ENCODE measurements around the gene RPLP2.

The RPLP2 gene

DNA sequence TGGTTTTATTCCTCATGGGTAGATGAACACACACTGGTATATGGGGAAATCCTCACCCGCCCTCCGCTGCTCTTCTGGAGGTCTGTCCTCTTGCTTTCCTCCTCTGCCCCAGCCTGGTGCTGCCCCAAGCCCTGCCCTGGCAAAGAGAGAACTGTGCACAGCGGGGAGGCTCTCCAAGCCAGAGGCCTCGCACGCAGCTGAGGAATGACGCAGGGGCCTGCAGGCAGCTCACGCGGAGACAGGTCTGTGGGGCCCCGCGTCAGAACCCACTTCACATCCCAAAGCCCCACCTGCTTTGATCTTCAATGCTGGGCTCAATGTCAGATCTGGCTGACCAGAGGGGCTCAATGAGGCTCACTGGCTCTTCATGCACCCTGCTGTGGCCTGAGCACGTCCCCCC lies 42.5 kb upstream of the RPLP2 start:
- TF ChIP-seq JUND (IDR thresholded peaks at IDR 0.05; ENCODE audit: low read depth): no peak
- in situ Hi-C loops (cut with HindIII; ENCODE audit: low pct_unique_long_range_greater_than_20kb, low sequenced_read_pairs): no loop called here

GRCh38 chr11:769887-770641 lies 39.7 kb upstream of the RPLP2 start:
- no peak for DNase-seq (ENCODE audit: low read depth in 1 of 2, low spot score in 1 of 2)
- no peak for TF ChIP-seq JUND (IDR thresholded peaks at IDR 0.05; ENCODE audit: low read depth)
- in situ Hi-C loops (cut with HindIII; ENCODE audit: low pct_unique_long_range_greater_than_20kb, low sequenced_read_pairs): no loop called here

More for the DNA sequence above, 42.5 kb upstream of the RPLP2 start:
- no peak for DNase-seq (ENCODE audit: low read depth in 1 of 2, low spot score in 1 of 2)

GRCh38 chr11:770642-771616 lies 38.8 kb upstream of the RPLP2 start:
- in situ Hi-C loops (cut with HindIII; ENCODE audit: low pct_unique_long_range_greater_than_20kb, low sequenced_read_pairs): no loop called here
- DNase-seq (ENCODE audit: low read depth in 1 of 2, low spot score in 1 of 2): no peak

DNA sequence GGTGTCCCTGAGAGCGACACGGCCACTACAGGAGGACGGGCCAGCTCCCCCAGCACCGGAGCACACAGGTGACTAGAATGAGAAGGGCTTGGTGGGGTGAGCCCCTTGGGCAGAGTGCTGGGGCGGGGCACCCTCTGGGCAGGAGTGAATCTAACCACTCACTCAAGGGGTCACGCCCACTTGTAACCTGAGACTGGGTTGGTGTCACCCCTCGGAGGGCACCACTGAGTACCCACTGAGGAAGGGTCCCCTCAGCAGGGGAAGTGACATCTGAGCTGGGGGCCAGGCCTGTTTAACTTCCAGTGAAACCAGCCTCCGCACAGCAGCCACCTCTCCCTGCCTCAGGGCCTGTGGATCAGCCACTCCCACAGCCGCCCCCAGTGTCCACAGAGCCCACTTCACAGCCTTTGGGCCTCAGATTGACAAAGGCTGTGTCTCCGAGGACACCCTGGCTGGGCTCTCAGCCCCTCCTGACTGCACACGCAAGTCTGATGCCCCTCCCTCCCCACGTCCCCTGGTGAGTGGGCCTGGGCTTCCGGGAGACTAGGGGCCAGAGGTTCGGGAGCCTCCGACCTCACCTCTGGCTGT lies 38.1 kb upstream of the RPLP2 start:
- DNase-seq (ENCODE audit: low read depth in 1 of 2, low spot score in 1 of 2): no peak
- no peak for TF ChIP-seq JUND (IDR thresholded peaks at IDR 0.05; ENCODE audit: low read depth)
- in situ Hi-C loops (cut with HindIII; ENCODE audit: low pct_unique_long_range_greater_than_20kb, low sequenced_read_pairs): no loop called here

More at GRCh38 chr11:770642-771616, 38.8 kb upstream of the RPLP2 start:
- no peak for TF ChIP-seq JUND (IDR thresholded peaks at IDR 0.05; ENCODE audit: low read depth)

GRCh38 chr11:772429-773390 lies 37.1 kb upstream of the RPLP2 start:
- in situ Hi-C loops (cut with HindIII; ENCODE audit: low pct_unique_long_range_greater_than_20kb, low sequenced_read_pairs): no loop called here
- TF ChIP-seq JUND (IDR thresholded peaks at IDR 0.05; ENCODE audit: low read depth): no peak
- no peak for DNase-seq (ENCODE audit: low read depth in 1 of 2, low spot score in 1 of 2)

DNA sequence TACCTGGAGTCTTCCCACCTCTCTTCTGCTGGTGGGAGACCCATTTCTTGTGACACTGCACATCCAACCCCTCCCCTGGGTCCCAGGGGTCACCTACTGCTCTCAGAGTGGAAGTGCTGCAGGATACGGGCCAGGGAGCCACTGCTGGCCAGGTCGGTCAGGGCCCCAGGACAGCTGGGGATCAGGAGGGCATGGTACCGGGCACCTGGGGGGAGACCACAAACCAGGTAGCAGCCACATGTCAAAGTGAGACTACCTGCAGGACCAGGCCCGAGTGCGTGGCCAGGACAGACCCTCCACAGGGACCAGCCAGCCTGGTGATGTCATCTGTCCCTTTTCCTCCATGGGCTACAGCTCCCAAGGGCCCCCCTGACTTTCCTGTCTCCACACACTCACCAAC lies 36.3 kb upstream of the RPLP2 start:
- TF ChIP-seq JUND (IDR thresholded peaks at IDR 0.05; ENCODE audit: low read depth): no peak
- no peak for DNase-seq (ENCODE audit: low read depth in 1 of 2, low spot score in 1 of 2)
- in situ Hi-C loops (cut with HindIII; ENCODE audit: low pct_unique_long_range_greater_than_20kb, low sequenced_read_pairs): no loop called here

- DNase-seq (ENCODE audit: low read depth in 1 of 2, low spot score in 1 of 2): no peak
- in situ Hi-C loops (cut with HindIII; ENCODE audit: low pct_unique_long_range_greater_than_20kb, low sequenced_read_pairs): no loop called here
These were observed 35.9 kb upstream of the RPLP2 start for GRCh38 chr11:773830-774229.

DNA sequence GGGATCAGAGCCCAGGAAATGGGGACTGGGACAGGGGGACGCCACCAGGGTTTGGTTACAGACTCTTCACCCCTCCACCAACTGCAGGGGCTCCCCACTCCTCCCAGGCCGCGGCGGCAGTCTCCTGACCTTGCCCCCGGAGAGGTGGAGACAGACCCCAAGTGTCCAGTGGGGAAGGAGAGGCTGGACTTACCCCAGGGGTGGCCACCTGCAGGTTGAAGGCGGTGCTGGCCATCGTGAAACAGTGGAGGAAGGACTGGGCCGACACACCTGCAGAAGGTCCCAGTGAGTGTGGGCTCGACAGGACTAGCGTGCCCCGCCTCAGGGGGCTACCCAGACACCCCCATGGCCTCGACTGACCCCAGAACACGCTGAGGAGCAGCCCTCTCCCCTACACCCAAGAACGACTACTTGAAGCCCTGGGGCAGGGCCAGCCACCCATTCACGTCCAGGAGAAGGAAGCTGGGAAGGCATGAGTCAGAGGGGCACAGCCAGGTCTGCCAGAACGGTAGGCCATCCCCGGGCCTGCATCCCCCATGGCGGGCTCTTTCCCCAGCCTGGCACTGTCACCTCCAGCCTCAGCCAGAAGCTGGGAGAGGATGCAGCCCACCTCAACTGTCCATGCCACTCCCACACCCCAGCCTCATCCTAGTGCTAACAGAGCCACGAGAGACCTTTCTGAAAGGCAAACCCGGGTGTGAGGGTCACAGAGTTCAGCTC lies 34.7 kb upstream of the RPLP2 start:
- in situ Hi-C loops (cut with HindIII; ENCODE audit: low pct_unique_long_range_greater_than_20kb, low sequenced_read_pairs): no loop called here
- no peak for DNase-seq (ENCODE audit: low read depth in 1 of 2, low spot score in 1 of 2)
- TF ChIP-seq JUND (IDR thresholded peaks at IDR 0.05; ENCODE audit: low read depth): no peak

More at GRCh38 chr11:773830-774229, 35.9 kb upstream of the RPLP2 start:
- no peak for TF ChIP-seq JUND (IDR thresholded peaks at IDR 0.05; ENCODE audit: low read depth)

GRCh38 chr11:776263-776560 lies 33.6 kb upstream of the RPLP2 start:
- DNase-seq (ENCODE audit: low read depth in 1 of 2, low spot score in 1 of 2): no peak
- in situ Hi-C loops (cut with HindIII; ENCODE audit: low pct_unique_long_range_greater_than_20kb, low sequenced_read_pairs): no loop called here
- TF ChIP-seq JUND (IDR thresholded peaks at IDR 0.05; ENCODE audit: low read depth): no peak

DNA sequence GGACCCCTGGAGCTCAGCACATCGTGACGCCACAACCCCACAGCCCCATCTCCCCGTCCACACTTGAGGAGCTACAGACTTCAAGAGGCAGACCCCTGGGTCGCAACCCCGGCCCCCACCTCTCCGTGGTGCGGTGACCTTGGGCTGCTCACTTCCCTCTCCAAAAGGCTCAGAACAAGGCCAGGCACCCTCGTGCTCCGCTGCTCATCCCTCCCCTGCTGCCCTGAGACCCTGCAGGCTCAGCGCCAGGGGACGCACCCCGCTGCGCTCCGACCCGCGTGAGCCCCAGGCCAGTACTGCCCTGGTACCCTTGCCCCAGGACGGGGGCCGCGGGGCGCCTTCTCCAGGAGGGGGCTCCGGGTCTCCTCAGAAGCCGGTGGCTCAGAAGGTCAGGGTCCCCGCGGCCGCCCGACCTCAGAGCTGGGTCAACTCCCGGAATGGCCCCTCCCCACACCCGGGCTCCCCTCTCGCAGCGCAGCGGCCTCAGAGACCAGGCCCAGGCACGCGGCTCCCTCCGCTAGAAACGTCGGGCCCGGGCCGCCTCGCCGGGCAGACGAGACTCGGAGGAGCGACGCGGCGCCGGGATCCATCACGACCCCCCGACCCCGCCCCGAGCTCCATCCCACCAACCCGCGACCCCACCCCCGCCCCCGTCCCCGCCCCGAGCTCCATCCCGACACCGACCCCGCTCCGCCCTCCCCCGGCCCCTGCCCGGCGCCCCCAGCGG lies 33.0 kb upstream of the RPLP2 start:
- in situ Hi-C loops (cut with HindIII; ENCODE audit: low pct_unique_long_range_greater_than_20kb, low sequenced_read_pairs): no loop called here
- TF ChIP-seq JUND (IDR thresholded peaks at IDR 0.05; ENCODE audit: low read depth): no peak
- no peak for DNase-seq (ENCODE audit: low read depth in 1 of 2, low spot score in 1 of 2)
